22Rv1 (cell line): ENCODE measurements around the gene SPATS1.

Experiments
- ZFX ChIP-seq: fragments of 450-650 bp; IDR thresholded peaks from 2 replicates; pipeline ENCODE4 v1.6.1; 2017; ENCODE audit warnings: antibody characterized with exemption, borderline replicate concordance
- TF ChIP-seq, protein P1 (sequence below): fragments of 450-650 bp; IDR thresholded peaks from 2 replicates; pipeline ENCODE4 v1.5.1; 2017; ENCODE audit warnings: mild to moderate bottlenecking

DNA sequence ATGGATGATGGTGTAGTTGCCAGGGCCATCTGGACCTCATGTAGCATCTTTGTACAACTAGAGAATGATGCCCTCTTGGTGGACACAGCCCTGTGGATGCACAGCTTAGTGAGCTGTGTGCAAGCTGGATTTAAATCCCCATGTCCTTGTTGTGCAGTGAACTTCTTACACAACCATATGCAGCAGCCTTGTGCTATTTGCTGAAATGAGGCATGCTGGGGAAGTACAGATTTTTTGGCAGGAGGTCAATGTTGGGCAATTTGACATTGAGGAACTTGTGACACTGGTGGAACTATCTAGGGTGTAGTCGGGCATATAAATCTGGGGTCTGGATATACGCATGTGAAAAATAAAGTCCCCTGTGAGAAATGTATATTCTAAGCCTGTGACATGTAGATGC is 39.3 kb downstream of the SPATS1 start:
- TF ChIP-seq, protein P1, sequence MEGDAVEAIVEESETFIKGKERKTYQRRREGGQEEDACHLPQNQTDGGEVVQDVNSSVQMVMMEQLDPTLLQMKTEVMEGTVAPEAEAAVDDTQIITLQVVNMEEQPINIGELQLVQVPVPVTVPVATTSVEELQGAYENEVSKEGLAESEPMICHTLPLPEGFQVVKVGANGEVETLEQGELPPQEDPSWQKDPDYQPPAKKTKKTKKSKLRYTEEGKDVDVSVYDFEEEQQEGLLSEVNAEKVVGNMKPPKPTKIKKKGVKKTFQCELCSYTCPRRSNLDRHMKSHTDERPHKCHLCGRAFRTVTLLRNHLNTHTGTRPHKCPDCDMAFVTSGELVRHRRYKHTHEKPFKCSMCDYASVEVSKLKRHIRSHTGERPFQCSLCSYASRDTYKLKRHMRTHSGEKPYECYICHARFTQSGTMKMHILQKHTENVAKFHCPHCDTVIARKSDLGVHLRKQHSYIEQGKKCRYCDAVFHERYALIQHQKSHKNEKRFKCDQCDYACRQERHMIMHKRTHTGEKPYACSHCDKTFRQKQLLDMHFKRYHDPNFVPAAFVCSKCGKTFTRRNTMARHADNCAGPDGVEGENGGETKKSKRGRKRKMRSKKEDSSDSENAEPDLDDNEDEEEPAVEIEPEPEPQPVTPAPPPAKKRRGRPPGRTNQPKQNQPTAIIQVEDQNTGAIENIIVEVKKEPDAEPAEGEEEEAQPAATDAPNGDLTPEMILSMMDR = no peak
- TF ChIP-seq ZFX = no peak
